Loucy (cell line): ENCODE measurements around the gene MRPL45.

ENCODE experiments used
- EZH2phosphoT487 ChIP-seq: fragments of 200-600 bp; IDR thresholded peaks from 2 replicates; pipeline ENCODE4 v1.6.1; 2018; ENCODE audit warnings: antibody characterized with exemption, mild to moderate bottlenecking, moderate library complexity, borderline replicate concordance
- TF ChIP-seq, protein P1 (sequence below): fragments of 200-600 bp; sonication (generic); conservative IDR thresholded peaks from 2 replicates; pipeline ENCODE4 v1.5.1; 2014; ENCODE audit warnings: mild to moderate bottlenecking, antibody characterized with exemption, low read length

GRCh38 chr17:38344420-38344745 is 47.4 kb downstream of the MRPL45 start:
- TF ChIP-seq, protein P1, sequence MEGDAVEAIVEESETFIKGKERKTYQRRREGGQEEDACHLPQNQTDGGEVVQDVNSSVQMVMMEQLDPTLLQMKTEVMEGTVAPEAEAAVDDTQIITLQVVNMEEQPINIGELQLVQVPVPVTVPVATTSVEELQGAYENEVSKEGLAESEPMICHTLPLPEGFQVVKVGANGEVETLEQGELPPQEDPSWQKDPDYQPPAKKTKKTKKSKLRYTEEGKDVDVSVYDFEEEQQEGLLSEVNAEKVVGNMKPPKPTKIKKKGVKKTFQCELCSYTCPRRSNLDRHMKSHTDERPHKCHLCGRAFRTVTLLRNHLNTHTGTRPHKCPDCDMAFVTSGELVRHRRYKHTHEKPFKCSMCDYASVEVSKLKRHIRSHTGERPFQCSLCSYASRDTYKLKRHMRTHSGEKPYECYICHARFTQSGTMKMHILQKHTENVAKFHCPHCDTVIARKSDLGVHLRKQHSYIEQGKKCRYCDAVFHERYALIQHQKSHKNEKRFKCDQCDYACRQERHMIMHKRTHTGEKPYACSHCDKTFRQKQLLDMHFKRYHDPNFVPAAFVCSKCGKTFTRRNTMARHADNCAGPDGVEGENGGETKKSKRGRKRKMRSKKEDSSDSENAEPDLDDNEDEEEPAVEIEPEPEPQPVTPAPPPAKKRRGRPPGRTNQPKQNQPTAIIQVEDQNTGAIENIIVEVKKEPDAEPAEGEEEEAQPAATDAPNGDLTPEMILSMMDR: no peak
- no peak for TF ChIP-seq EZH2phosphoT487
